MG63 (cell line): Measurements from ENCODE around the gene KCNQ1. TPM values are rescaled to one million over a fixed set of nuclear protein-coding genes. Genes with fewer than 3 reads are reported as not detected.
"Not testable (repeated sequence)": the region's sequence is repeated elsewhere in the genome, so short reads cannot be mapped to it uniquely, and the experiment has no call there.

Experiments
- DNase-seq: peaks from one replicate; pipeline ENCODE4 v3.0.0-alpha.2; 2020
- H3K27me3 ChIP-seq: fragments of 250-450 bp; sonication (Bioruptor Pico); 2 replicates; pipeline ENCODE4 v1.5.1; 2020; ENCODE audit warnings: mild to moderate bottlenecking, moderate library complexity
- H3K36me3 ChIP-seq: fragments of 250-450 bp; sonication (Bioruptor Pico); 2 replicates; pipeline ENCODE4 v1.5.1; 2020; ENCODE audit warnings: mild to moderate bottlenecking, moderate library complexity
- H3K4me3 ChIP-seq: fragments of 250-450 bp; sonication (Bioruptor Pico); 2 replicates; pipeline ENCODE4 v1.5.1; 2020; ENCODE audit warnings: mild to moderate bottlenecking, moderate library complexity
- H3K9me3 ChIP-seq: fragments of 250-450 bp; sonication (Bioruptor Pico); 2 replicates; pipeline ENCODE4 v1.5.1; 2020; ENCODE audit warnings: mild to moderate bottlenecking, moderate library complexity
- total RNA-seq: library from RNA; depleted of rRNA; stranded (reverse); fragments of >200 nt; shearing (Covaris generic); gene quantifications from 2 replicates; pipeline ENCODE4 v1.2.3, GENCODE V29; 2014; ENCODE audit warnings: low replicate concordance

Gene KCNQ1
- total RNA-seq, 1 experiment from 2014 or later = not detected

DNA sequence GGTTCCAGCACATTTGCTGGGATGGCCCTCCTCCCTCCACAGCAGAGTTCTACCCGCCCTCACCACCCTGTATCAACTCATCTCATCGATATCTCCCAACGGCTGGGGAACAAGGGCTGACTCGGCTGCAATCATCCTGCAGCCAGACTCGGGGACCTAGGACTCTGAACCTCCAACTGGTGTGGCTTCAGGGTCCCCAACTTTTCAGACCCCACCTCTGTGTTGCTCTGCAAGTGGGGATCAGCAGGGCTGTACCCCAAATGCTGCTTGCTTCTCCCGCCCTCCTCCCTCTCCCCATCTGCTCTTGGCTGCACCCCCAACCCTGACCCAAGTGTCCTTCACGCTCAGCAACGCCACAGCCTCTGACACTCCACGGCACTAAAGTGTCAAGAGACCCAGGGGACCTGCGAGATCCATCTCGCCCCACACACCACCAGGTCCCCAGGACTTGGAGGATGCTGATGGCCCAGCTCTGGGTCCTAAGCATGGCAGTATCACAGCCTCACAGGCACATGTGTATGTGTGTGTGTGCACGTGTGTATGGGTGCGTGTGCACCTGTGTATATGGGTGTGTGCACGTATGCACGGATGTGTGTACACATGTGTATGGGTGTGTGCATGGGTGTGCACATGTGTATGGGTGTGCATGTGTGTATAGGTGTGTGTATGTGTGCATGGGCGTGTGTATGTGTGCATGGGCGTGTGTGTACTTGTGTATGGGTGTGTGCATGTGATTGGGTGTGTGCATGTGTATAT is 26.4 kb downstream of the KCNQ1 start:
- Histone ChIP-seq H3K9me3 (no peaks in the 10 kb centered on the region), H3K4me3 (no peak overlapping the region), H3K27me3 (no peaks in the 10 kb centered on the region), H3K36me3 (no peaks in the 10 kb centered on the region)
- DNase-seq = no peak

DNA sequence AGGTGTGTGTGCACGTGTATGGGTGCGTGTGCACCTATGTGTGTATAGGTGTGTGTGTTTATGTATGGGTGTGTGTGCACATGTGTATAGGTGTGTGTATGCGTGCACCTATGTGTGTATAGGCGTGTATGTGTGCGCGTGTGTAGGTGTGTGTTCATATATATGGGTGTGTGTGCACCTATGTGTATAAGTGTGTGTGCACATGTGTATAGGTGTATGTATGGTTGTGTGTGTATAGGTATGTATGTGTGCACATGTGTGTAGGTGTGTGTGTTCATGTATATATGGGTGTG is 26.9 kb downstream of the KCNQ1 start:
- Histone ChIP-seq H3K4me3 (no peak overlapping the region), H3K9me3 (no peaks in the 10 kb centered on the region), H3K36me3 (no peaks in the 10 kb centered on the region), H3K27me3 (no peaks in the 10 kb centered on the region)
- DNase-seq = no peak

DNA sequence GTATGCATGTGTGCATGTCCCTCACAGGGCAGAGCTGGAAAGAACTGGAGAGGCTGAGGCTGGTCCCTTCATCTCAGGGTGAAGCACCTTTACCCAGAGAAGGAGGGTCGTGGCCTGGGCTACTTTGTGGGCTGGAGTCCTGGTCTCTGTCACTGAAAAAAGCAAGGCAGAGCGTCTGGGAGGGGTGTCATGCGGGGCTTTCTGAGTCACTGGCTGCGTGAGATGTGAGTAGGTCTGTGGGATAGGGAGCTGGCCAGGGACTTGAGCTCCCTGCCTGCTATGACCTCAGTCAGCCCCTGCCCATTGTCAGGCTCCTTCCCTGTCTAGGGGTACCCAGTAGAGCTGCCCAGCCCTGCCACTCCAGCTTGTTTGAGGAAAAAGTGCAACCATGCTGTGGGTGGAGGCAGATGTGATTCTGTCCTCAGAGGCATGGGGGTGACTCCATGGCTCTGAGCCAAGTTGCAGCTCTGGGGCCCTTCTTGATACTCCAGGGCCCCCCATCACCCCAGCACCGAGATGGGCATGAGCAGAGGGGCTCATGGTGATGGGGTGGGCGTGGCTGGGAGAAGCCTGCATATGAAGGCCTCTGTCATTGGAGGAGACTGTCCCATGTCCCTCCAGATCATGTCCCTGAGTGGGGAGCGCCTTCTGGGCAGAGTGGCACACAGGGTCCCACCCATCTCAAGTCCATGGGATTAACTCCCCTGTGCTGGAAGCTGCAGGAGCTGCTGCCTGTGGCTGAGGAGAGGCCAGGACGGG is 27.8 kb downstream of the KCNQ1 start:
- no peak for DNase-seq
- Histone ChIP-seq H3K9me3 (no peaks in the 10 kb centered on the region), H3K27me3 (no peaks in the 10 kb centered on the region), H3K36me3 (no peaks in the 10 kb centered on the region), H3K4me3 (no peak overlapping the region)

DNA sequence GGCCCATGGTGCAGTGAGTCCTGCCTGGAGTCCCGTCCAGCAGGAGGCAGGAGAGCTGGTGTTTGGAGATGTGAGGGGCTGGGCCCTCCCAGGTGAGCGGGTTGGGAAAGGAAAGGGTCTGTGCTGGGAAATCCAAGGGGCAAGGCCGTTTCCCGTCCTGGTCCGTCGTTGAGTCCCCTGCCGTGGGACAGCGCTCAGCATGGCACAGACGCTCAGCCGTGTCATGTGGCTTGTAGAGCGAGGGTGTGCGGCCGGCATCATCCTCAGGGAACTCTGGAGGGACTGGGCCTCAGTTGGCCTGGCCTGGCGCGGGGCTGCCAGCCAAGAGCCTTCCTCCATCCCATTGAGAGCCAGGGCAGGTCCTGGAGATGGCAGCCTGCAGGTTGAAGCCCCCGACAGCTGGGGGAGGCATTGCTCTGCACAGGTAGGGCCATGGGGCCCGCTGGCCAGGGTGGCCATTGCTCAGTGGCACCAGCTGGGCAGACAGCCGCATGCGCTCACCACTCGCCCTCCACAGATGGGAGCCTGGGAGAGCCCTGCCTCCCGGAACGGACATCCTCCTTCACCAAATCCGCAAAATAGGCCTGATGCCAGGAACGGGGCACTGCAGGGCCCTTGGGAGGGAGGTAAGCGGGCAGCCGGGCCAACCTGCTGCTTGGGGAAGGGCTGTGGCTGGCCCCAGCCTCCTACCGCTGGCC is 28.7 kb downstream of the KCNQ1 start:
- Histone ChIP-seq H3K9me3 (0 out of 2 replicates have a peak, but pooled peaks cover 2% of the 10 kb centered on the region), H3K4me3 (no peak overlapping the region), H3K36me3 (no peaks in the 10 kb centered on the region), H3K27me3 (no peaks in the 10 kb centered on the region)
- DNase-seq = no peak

DNA sequence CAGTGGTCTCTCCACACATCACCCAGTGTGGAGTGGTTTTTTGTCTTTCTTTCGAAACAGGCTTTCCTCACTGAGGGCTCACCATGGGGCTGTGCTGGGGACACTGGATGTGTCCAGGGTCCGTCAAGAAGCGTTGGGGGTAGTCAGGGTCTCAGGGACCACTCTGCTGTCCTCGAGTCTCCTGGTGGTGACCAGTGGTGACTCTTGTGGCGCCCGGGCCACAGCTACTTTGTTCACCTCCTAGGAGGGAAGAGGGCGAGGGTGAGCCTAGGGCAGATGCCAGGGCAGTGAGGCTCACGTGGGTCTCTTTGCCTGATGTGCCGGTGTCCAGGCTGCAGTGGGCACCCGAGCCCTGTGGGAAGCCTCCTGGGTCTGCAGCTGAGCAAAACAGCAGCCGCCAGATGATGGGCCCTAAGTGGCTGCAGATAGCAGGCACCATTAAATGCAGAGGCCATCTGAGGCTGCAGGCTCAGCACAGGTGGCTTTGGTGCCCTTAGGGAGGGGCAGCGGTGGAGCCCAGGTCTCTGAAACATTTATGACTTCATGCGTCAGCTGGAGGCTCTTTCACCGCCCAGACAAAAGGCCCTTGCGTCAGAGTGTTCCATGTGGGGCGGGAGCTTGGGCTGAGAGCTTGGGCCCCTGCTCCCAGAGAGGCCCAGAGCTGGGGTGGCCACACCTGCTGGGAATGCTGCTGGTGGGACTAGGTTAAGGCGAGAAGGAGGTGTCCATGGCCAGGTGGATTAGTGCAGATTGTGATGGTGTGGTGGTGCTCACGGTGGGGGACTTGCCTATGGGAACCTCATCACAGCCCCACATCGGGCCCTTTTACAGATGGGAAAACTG is 29.5 kb downstream of the KCNQ1 start:
- no peak for DNase-seq

DNA sequence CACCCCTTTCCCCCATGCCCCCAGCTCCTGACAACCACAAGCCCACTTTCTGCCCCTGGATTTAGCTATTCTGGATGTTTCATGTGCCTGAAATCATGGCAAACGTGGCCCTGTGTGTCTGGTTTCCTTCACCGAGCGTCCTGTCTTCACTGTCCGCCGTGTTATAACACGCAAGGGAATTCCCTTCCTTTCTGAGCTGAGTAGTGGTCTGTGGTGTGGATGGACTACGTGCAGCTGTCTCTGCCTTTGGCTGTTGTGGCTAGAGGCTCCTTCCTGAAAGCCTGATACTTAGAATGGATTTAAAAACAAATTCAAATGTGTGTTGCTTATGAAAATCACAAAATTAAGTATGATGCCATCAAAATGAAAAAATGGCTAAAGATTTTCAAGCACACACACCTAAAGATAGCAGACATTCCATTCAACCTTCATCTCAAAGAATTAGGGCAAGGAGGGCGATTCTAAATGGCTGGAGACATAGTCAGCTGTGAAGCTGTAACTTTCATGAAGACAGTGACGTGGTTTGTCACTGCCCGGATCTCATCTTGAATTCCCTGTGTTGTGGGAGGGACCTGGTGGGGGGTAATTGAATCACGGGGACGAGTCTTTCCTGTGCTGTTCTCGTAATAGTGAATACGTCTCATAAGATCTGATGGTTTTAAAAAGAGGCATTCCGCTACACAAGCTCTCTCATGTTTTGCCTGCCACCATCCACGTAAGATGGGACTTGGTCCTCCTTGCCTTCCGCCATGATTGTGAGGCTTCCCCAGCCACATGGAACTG is 30.5 kb downstream of the KCNQ1 start:
- DNase-seq = no peak
- Histone ChIP-seq H3K36me3 (no peaks in the 10 kb centered on the region), H3K9me3 (peaks cover 10% of the 10 kb centered on the region), H3K4me3 (no peak overlapping the region), H3K27me3 (no peaks in the 10 kb centered on the region)

More for the DNA sequence above, 29.5 kb downstream of the KCNQ1 start:
- no peak overlapping the region for H3K4me3 ChIP-seq
- H3K27me3 ChIP-seq = no peaks in the 10 kb centered on the region
- no peaks in the 10 kb centered on the region for H3K36me3 ChIP-seq
- H3K9me3 ChIP-seq = peaks cover 2% of the 10 kb centered on the region; the same call in 1 of the 2 replicates

DNA sequence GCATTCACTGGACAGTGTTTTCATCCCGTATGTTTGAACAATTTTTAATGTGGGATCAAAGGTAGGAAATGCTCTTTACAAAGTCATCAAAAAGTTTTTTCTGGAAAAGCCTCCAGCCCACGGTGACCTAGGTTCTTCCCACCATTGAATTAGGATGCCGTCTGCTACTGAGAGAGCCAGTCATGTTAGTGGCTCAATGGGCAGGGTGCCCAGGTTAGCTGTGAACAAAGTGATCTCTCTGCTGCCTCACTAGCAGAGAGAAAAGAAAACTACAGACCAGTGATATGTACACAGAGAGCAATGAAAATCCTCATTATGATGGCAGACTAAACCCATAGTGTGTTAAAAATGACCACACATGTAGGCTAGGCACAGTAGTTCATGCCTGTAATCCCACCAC is 32.4 kb downstream of the KCNQ1 start:
- no peak overlapping the region for H3K4me3 ChIP-seq
- no peak for DNase-seq
- peaks cover 8% of the 10 kb centered on the region for H3K27me3 ChIP-seq
- H3K9me3 ChIP-seq = peaks cover 12% of the 10 kb centered on the region
- no peaks in the 10 kb centered on the region for H3K36me3 ChIP-seq

DNA sequence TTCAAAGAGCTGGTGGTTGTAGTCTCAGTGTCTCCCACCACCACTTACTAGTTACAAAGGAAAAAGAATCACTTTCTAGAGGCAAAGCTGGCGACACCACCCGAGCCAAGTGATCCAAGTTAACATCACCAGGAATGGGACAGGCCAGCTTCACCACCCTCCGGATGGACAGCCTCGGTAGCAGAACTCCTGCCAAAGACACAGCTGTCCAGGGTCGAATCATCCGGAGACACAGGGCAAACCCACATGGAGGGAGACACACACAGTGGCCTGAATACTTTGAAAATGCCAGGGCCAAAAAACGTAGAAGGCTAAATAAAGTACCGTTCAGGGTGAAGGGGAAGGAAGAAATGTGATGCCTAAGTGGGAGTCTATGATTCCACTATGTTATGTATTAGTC is 33.1 kb downstream of the KCNQ1 start:
- peaks cover 12% of the 10 kb centered on the region for H3K9me3 ChIP-seq
- DNase-seq = no peak
- no peak overlapping the region for H3K4me3 ChIP-seq
- H3K36me3 ChIP-seq = no peaks in the 10 kb centered on the region
- peaks cover 11% of the 10 kb centered on the region for H3K27me3 ChIP-seq

DNA sequence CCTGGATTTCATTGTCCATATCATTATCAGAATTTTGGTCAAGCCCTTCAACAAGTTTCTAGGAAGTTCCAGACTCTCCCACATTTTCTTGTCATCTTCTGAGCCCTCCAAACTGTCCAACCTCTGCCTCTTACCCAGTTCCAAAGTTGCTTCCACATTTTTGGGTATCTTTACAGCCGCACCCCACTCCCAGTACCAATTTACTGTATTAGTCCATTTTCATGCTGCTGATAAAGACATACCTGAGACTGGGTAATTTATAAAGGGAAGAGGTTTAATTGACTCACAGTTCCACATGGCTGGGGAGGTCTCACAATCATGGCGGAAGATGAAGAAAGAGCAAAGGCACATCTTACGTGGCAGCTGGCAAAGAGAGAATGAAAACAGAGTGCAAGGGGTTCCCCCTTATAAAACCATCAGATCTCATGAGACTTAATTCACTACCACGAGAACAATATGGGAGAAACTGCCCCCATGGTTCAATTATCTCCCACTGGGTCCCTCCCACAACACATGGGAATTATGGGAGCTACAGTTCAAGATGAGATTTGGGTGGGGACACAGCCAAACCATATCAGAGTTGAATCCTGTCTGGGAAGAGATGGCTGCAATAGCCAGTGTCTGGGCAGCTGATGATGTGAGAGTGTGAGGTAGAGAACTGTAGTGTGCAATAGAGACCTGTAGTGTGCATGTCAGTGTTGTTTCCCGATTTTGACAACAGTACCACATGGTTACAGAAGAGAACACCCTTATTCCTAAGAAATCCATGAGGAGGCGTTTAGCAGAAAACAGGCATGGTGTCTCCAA is 35.5 kb downstream of the KCNQ1 start:
- Histone ChIP-seq H3K27me3 (peaks cover 21% of the 10 kb centered on the region), H3K9me3 (peaks cover 12% of the 10 kb centered on the region)
- H3K4me3 ChIP-seq, H3K36me3 ChIP-seq, DNase-seq: not testable (repeated sequence)

DNA sequence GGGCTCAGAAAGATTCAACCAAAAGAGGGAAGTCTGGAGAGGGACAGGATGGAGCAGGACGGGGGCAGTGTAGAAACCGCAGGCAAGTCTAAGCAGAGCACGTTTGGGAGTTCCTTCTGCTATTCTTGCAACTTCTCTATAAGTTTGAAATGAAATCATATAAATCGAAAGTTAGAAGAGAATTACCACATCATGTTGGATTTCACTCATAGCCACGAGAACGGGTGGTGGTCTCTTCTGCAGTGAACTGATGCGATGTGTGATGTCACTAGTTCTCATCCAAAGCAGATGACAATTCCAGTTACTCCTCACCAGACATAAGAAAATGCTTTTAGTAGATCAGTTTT is 36.0 kb downstream of the KCNQ1 start:
- H3K9me3 ChIP-seq = peaks cover 12% of the 10 kb centered on the region
- H3K4me3 ChIP-seq = no peak overlapping the region
- no peak for DNase-seq
- no peaks in the 10 kb centered on the region for H3K36me3 ChIP-seq
- H3K27me3 ChIP-seq = peaks cover 21% of the 10 kb centered on the region

DNA sequence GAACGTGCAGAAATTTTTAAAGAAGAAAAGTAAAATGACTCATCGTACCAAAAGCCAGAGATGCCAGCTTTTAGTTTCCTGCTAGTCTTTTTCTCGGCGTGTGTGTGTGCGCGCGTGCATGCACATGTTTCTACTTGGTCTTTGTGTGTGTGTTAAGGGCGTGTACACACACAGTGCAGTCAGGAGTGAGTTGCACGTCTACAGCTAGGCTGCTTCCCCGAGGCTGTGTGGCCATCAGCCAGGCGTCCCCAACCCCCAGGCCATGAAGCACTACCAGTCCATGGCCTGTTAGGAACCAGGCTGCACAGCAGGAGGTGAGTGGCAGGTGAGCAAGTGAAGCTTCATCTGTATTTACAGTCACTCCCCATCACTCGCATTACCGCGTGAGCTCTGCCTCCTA is 36.4 kb downstream of the KCNQ1 start:
- no peak for DNase-seq
- Histone ChIP-seq H3K27me3 (peaks cover 21% of the 10 kb centered on the region), H3K36me3 (no peaks in the 10 kb centered on the region), H3K4me3 (no peak overlapping the region), H3K9me3 (peaks cover 12% of the 10 kb centered on the region)

DNA sequence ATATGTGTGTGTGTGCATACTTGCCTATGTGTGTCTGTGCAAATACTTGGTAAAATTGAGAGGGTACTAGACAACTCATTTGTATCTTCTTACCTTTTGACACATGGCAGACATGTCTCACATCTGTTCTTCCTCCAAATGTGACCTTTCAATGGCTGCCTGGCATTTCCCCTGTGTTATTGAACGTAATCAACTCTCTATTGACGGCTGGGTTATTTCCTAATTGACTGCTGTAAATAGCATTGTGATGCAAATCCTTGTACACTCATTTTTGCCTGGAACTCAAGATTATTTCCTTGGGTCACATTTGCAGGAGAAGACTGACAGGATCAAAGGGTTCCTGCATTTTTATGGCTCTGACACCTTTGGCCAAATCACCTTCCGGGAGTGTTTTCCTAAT is 37.4 kb downstream of the KCNQ1 start:
- peaks cover 21% of the 10 kb centered on the region for H3K27me3 ChIP-seq
- H3K9me3 ChIP-seq = peaks cover 12% of the 10 kb centered on the region
- H3K4me3 ChIP-seq = no peak overlapping the region
- no peak for DNase-seq
- no peaks in the 10 kb centered on the region for H3K36me3 ChIP-seq

DNA sequence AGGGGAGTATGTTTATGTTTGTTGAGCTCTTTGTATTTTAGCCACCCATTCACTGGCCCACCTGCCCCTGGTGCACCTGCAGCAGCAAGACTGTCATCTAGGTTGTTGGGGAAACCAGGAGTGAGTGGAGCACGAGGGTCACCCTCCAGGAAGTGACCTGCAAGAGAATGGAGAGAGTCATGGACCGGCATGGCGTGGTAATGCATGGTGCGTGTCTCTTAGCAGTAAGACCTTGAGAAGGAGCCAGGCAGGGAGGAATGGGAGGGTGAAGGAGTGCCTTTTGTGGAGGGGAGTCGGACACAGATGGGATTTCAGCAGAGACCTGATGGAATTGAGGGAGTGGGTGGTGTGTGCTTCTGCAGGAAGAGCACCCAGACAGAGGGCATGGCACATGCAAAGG is 37.9 kb downstream of the KCNQ1 start:
- Histone ChIP-seq H3K4me3 (no peak overlapping the region), H3K27me3 (peaks cover 21% of the 10 kb centered on the region), H3K9me3 (peaks cover 12% of the 10 kb centered on the region), H3K36me3 (no peaks in the 10 kb centered on the region)
- DNase-seq = no peak

DNA sequence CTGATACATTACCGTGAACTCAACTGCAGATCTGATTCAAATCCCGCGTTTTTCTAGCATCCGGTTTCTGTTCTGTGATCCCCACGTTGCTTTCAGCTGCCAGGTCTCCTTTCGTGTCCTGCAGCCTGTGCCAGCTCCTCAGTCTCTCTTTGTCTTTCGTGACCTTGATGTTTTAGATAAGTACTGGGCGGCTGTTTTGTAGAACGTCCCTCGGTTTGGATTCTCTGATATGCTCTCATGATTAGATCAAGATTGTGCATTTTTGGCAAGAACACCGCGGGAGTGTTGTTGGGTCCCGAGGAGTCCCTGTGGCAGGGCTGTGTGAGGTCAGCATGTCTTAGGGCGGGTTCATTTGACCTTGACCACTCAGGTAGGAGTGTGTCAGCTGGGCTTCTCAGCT is 38.6 kb downstream of the KCNQ1 start:
- DNase-seq = no peak
- Histone ChIP-seq H3K9me3 (peaks cover 10% of the 10 kb centered on the region), H3K4me3 (no peak overlapping the region), H3K36me3 (no peaks in the 10 kb centered on the region), H3K27me3 (peaks cover 21% of the 10 kb centered on the region)

DNA sequence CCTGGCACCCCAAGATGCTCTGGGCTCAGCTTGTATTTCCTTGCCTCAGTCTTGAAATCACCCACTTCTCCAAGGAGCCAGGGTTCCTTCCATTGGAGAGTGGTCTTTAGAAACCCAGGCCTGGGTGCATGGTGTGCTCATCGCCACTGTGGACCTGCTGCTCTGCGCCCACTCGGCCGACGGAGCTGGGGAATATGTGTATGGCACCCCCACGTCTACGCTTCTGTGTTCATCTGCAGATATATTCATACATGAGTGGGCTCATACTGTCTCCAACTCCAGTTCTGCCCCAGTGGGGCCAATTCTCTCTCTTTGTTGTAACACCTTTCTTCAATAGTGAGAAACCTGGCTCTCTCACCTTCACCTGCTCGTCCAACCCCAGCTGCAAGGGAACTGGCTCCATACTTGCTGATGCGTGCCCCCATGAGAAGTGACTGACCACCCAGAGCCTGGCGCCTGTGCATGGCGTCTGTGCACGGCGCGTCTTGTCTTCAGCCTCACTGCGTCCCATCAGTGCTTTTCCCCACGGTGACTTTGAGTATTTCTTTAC is 39.8 kb downstream of the KCNQ1 start:
- Histone ChIP-seq H3K36me3 (no peaks in the 10 kb centered on the region), H3K27me3 (peaks cover 21% of the 10 kb centered on the region)

More for the DNA sequence above, 39.8 kb downstream of the KCNQ1 start:
- H3K4me3 ChIP-seq = no peak overlapping the region
- H3K9me3 ChIP-seq = peaks cover 7% of the 10 kb centered on the region
- DNase-seq = no peak
